ENCODE measurements around the gene CFAP52. TPM values are rescaled to one million over a fixed set of nuclear protein-coding genes. Genes with fewer than 3 reads are reported as not detected.
"Not testable (repeated sequence)": the region's sequence is repeated elsewhere in the genome, so short reads cannot be mapped to it uniquely, and the experiment has no call there.

The CFAP52 gene
- total and polyA plus RNA-seq, 4 experiments from 2014 or later: not detected

GRCh38 chr17:9554715-9555114 is 21.7 kb upstream of the CFAP52 start:
- DNase-seq: peak; percentile 34 to 64 (median 45)
- Mint-ChIP-seq H3K27ac (peak overlapping the region in 1 of 7 donors; percentile 29), H3K36me3 (peaks cover 27 to 35% of the 10 kb centered on the region in 2 donors)
- intact Hi-C loops (cut with micrococcal nuclease); H3K27me3 Mint-ChIP-seq; H3K9me3 Mint-ChIP-seq; H3K4me3 ChIP-seq (ENCODE audit: low read length in 2 of 2); H3K27ac ChIP-seq (ENCODE audit: low read depth, low read length); H3K9me3 ChIP-seq (ENCODE audit: control insufficient read depth in 1 of 2, low read length in 2 of 2); H3K4me1 ChIP-seq (ENCODE audit: insufficient read depth, low read length); H3K4me1 Mint-ChIP-seq; H3K27me3 ChIP-seq (ENCODE audit: insufficient read depth, low read length); H3K36me3 ChIP-seq (ENCODE audit: insufficient read depth, low read length); H3K4me3 Mint-ChIP-seq: not testable (repeated sequence)
- ChIA-PET POLR2A (ENCODE audit: partially characterized antibody) (interaction anchor here (0.5 to 1.5 kb wide), 2 partner anchors 15 to 90 kb away, joined by 3 to 4 read pairs; no protein-coding TSS in a partner anchor), CTCF (ENCODE audit: partially characterized antibody) (interaction anchor here (0.6 to 1.7 kb wide), 8 partner anchors 11 to 559 kb away, joined by 3 to 7 read pairs (median 3); partner anchors contain the start of genes CFAP52 and STX8)

GRCh38 chr17:9557161-9557755 is 19.2 kb upstream of the CFAP52 start:
- ChIA-PET POLR2A (ENCODE audit: partially characterized antibody) (interaction anchor here (1.0 kb wide), 1 partner anchor 9 kb away, joined by 3 read pairs; no protein-coding TSS in a partner anchor), CTCF (ENCODE audit: partially characterized antibody) (interaction anchor here (0.7 kb wide), 1 partner anchor 9 kb away, joined by 3 read pairs; no protein-coding TSS in a partner anchor)

GRCh38 chr17:9557857-9558256 is 18.6 kb upstream of the CFAP52 start:
- no peak overlapping the region for H3K4me3 Mint-ChIP-seq
- H3K9me3 ChIP-seq (ENCODE audit: control insufficient read depth in 1 of 2, low read length in 2 of 2): no peaks in the 10 kb centered on the region
- no peaks in the 10 kb centered on the region for H3K27me3 ChIP-seq (ENCODE audit: insufficient read depth, low read length)
- H3K4me3 ChIP-seq (ENCODE audit: low read length in 2 of 2): no peak overlapping the region
- no peaks in the 10 kb centered on the region for H3K27me3 Mint-ChIP-seq
- H3K27ac Mint-ChIP-seq: peak overlapping the region in 2 of 7 donors; percentile 19 to 32
- POLR2A ChIA-PET (ENCODE audit: partially characterized antibody): no interaction called here
- H3K9me3 Mint-ChIP-seq: no peaks in the 10 kb centered on the region
- CTCF ChIA-PET (ENCODE audit: partially characterized antibody): no interaction called here
- peaks cover 1 to 11% (median 8%) of the 10 kb centered on the region in 4 donors for H3K4me1 Mint-ChIP-seq
- no peak overlapping the region for H3K27ac ChIP-seq (ENCODE audit: low read depth, low read length)
- H3K36me3 ChIP-seq (ENCODE audit: insufficient read depth, low read length): peaks cover 9% of the 10 kb centered on the region
- peaks cover 25 to 35% of the 10 kb centered on the region in 2 donors for H3K36me3 Mint-ChIP-seq
- DNase-seq: no peak
- H3K4me1 ChIP-seq (ENCODE audit: insufficient read depth, low read length): no peaks in the 10 kb centered on the region
- intact Hi-C loops (cut with micrococcal nuclease): no loop called here

More at GRCh38 chr17:9557161-9557755, 19.2 kb upstream of the CFAP52 start:
- peaks cover 20 to 30% of the 10 kb centered on the region in 2 donors for H3K36me3 Mint-ChIP-seq
- Histone ChIP-seq H3K27me3 (ENCODE audit: insufficient read depth, low read length) (no peaks in the 10 kb centered on the region), H3K27ac (ENCODE audit: low read depth, low read length) (no peak overlapping the region), H3K4me3 (ENCODE audit: low read length in 2 of 2) (no peak overlapping the region), H3K9me3 (ENCODE audit: control insufficient read depth in 1 of 2, low read length in 2 of 2) (no peaks in the 10 kb centered on the region), H3K36me3 (ENCODE audit: insufficient read depth, low read length) (peaks cover 9% of the 10 kb centered on the region), H3K4me1 (ENCODE audit: insufficient read depth, low read length) (no peaks in the 10 kb centered on the region)
- intact Hi-C loops (cut with micrococcal nuclease): no loop called here
- peaks cover 0 to 7% (median 3%) of the 10 kb centered on the region in 4 donors for H3K4me1 Mint-ChIP-seq
- peak overlapping the region in 2 of 7 donors; percentile 19 to 32 for H3K27ac Mint-ChIP-seq
- DNase-seq: no peak
- H3K4me3 Mint-ChIP-seq: no peak overlapping the region
- no peaks in the 10 kb centered on the region for H3K9me3 Mint-ChIP-seq
- no peaks in the 10 kb centered on the region for H3K27me3 Mint-ChIP-seq

- intact Hi-C loops (cut with micrococcal nuclease): no loop called here
- Histone ChIP-seq H3K4me1 (ENCODE audit: insufficient read depth, low read length) (peaks cover 23% of the 10 kb centered on the region), H3K9me3 (ENCODE audit: control insufficient read depth in 1 of 2, low read length in 2 of 2) (no peaks in the 10 kb centered on the region), H3K27me3 (ENCODE audit: insufficient read depth, low read length) (no peaks in the 10 kb centered on the region), H3K27ac (ENCODE audit: low read depth, low read length) (no peak overlapping the region), H3K4me3 (ENCODE audit: low read length in 2 of 2) (no peak overlapping the region), H3K36me3 (ENCODE audit: insufficient read depth, low read length) (no peaks in the 10 kb centered on the region)
- POLR2A ChIA-PET (ENCODE audit: partially characterized antibody): interaction anchor here (3.5 kb wide), 1 partner anchor 12 kb away, joined by 37 read pairs; the partner anchor contains the start of genes CFAP52 and STX8
- Mint-ChIP-seq H3K36me3 (peaks cover 32 to 35% of the 10 kb centered on the region in 2 donors), H3K27me3 (no peaks in the 10 kb centered on the region), H3K4me3 (peak overlapping the region in 4 of 8 donors; percentile 3 to 23 (median 12)), H3K27ac (peak overlapping the region in 5 of 7 donors; percentile 13 to 65 (median 47)), H3K4me1 (peaks cover 26 to 40% (median 39%) of the 10 kb centered on the region in 4 donors), H3K9me3 (no peaks in the 10 kb centered on the region)
- DNase-seq: no peak
- CTCF ChIA-PET (ENCODE audit: partially characterized antibody): interaction anchor here (4.0 kb wide), 1 partner anchor 12 kb away, joined by 34 read pairs; the partner anchor contains the start of genes CFAP52 and STX8
These were observed 12.3 kb upstream of the CFAP52 start for GRCh38 chr17:9564104-9564503.

- Histone ChIP-seq H3K9me3 (ENCODE audit: control insufficient read depth in 1 of 2, low read length in 2 of 2) (no peaks in the 10 kb centered on the region), H3K4me3 (ENCODE audit: low read length in 2 of 2) (peak overlapping the region; percentile 20 to 36), H3K4me1 (ENCODE audit: insufficient read depth, low read length) (peaks cover 23% of the 10 kb centered on the region), H3K36me3 (ENCODE audit: insufficient read depth, low read length) (no peaks in the 10 kb centered on the region), H3K27me3 (ENCODE audit: insufficient read depth, low read length) (no peaks in the 10 kb centered on the region), H3K27ac (ENCODE audit: low read depth, low read length) (peak overlapping the region; percentile 10)
- intact Hi-C loops (cut with micrococcal nuclease): no loop called here
- POLR2A ChIA-PET (ENCODE audit: partially characterized antibody): interaction anchor here (1.4 to 3.5 kb wide), 2 partner anchors 9 to 10 kb away, joined by 3 to 37 read pairs; partner anchors contain the start of genes CFAP52 and STX8
- H3K9me3 Mint-ChIP-seq: no peaks in the 10 kb centered on the region
- H3K4me1 Mint-ChIP-seq: peaks cover 26 to 44% (median 37%) of the 10 kb centered on the region in 4 donors
- peak overlapping the region; percentile 55 to 85 (median 80) for H3K4me3 Mint-ChIP-seq
- H3K27ac Mint-ChIP-seq: peak overlapping the region; percentile 5 to 88 (median 72)
- H3K27me3 Mint-ChIP-seq: no peaks in the 10 kb centered on the region
- H3K36me3 Mint-ChIP-seq: peaks cover 41 to 42% of the 10 kb centered on the region in 2 donors
- peak in 4 of 5 donors; percentile 32 to 45 (median 38) for DNase-seq
- CTCF ChIA-PET (ENCODE audit: partially characterized antibody): interaction anchor here (0.7 to 4.0 kb wide), 7 partner anchors 9 to 570 kb away, joined by 3 to 34 read pairs (median 3); partner anchors contain the start of genes CFAP52 and STX8
These were observed 10.4 kb upstream of the CFAP52 start for GRCh38 chr17:9566067-9566466.

GRCh38 chr17:9566739-9567138 is 9.7 kb upstream of the CFAP52 start:
- peaks cover 41 to 42% of the 10 kb centered on the region in 2 donors for H3K36me3 Mint-ChIP-seq
- CTCF ChIA-PET (ENCODE audit: partially characterized antibody): interaction anchor here (4.0 kb wide), 1 partner anchor 9 kb away, joined by 34 read pairs; the partner anchor contains the start of genes CFAP52 and STX8
- H3K9me3 Mint-ChIP-seq; H3K27me3 Mint-ChIP-seq; H3K27me3 ChIP-seq (ENCODE audit: insufficient read depth, low read length); H3K36me3 ChIP-seq (ENCODE audit: insufficient read depth, low read length); DNase-seq; intact Hi-C loops (cut with micrococcal nuclease); H3K9me3 ChIP-seq (ENCODE audit: control insufficient read depth in 1 of 2, low read length in 2 of 2); H3K4me3 ChIP-seq (ENCODE audit: low read length in 2 of 2): not testable (repeated sequence)
- H3K27ac ChIP-seq (ENCODE audit: low read depth, low read length): peak overlapping the region; percentile 10
- POLR2A ChIA-PET (ENCODE audit: partially characterized antibody): interaction anchor here (1.4 to 3.5 kb wide), 2 partner anchors 9 to 10 kb away, joined by 3 to 37 read pairs; partner anchors contain the start of genes CFAP52 and STX8
- peak overlapping the region; percentile 0 to 85 (median 45) for H3K4me3 Mint-ChIP-seq
- peaks cover 26 to 45% (median 39%) of the 10 kb centered on the region in 4 donors for H3K4me1 Mint-ChIP-seq
- H3K27ac Mint-ChIP-seq: peak overlapping the region; percentile 5 to 88 (median 67)
- peaks cover 23% of the 10 kb centered on the region for H3K4me1 ChIP-seq (ENCODE audit: insufficient read depth, low read length)

GRCh38 chr17:9568004-9568403 is 8.4 kb upstream of the CFAP52 start:
- Mint-ChIP-seq H3K4me1 (peaks cover 24 to 43% (median 34%) of the 10 kb centered on the region in 4 donors), H3K27ac (peak overlapping the region in 5 of 7 donors; percentile 15 to 48 (median 26)), H3K36me3 (peaks cover 35 to 36% of the 10 kb centered on the region in 2 donors), H3K9me3 (no peaks in the 10 kb centered on the region), H3K27me3 (no peaks in the 10 kb centered on the region), H3K4me3 (no peak overlapping the region)
- intact Hi-C loops (cut with micrococcal nuclease): no loop called here
- POLR2A ChIA-PET (ENCODE audit: partially characterized antibody): no interaction called here
- Histone ChIP-seq H3K4me1 (ENCODE audit: insufficient read depth, low read length) (peaks cover 23% of the 10 kb centered on the region), H3K36me3 (ENCODE audit: insufficient read depth, low read length) (no peaks in the 10 kb centered on the region), H3K9me3 (ENCODE audit: control insufficient read depth in 1 of 2, low read length in 2 of 2) (no peaks in the 10 kb centered on the region), H3K4me3 (ENCODE audit: low read length in 2 of 2) (no peak overlapping the region), H3K27ac (ENCODE audit: low read depth, low read length) (no peak overlapping the region), H3K27me3 (ENCODE audit: insufficient read depth, low read length) (no peaks in the 10 kb centered on the region)
- no peak for DNase-seq
- CTCF ChIA-PET (ENCODE audit: partially characterized antibody): interaction anchor here (1.5 kb wide), 1 partner anchor 9 kb away, joined by 3 read pairs; no protein-coding TSS in a partner anchor
